Stomach smooth muscle (tissue), 2 donors: ENCODE results near the gene MAPK1.
A peak's percentile ranks its signal among the peaks of the same experiment; 100 is the strongest.
"Not testable (repeated sequence)": the region's sequence is repeated elsewhere in the genome, so short reads cannot be mapped to it uniquely, and the experiment has no call there.

Experiments
- H3K27ac ChIP-seq: one replicate; pipeline ENCODE4 v1.7.0; 2013; ENCODE audit warnings: mild to moderate bottlenecking, low read length, inconsistent platforms
- H3K27me3 ChIP-seq, 2 donors: one replicate each; pipeline ENCODE4 v1.7.0; 2013; ENCODE audit warnings: low read length in 2 of 2; ENCODE audit not compliant: insufficient read depth in 2 of 2, control insufficient read depth in 1 of 2
- H3K36me3 ChIP-seq, 2 donors: one replicate each; pipeline ENCODE4 v1.7.0; 2013; ENCODE audit warnings: low read length in 2 of 2; ENCODE audit not compliant: control insufficient read depth in 2 of 2, insufficient read depth in 2 of 2
- H3K4me1 ChIP-seq: one replicate; pipeline ENCODE4 v1.7.0; 2013; ENCODE audit warnings: low read length; ENCODE audit not compliant: control insufficient read depth, insufficient read depth
- H3K4me3 ChIP-seq, 2 donors: one replicate each; pipeline ENCODE4 v1.7.0; 2013; ENCODE audit warnings: low read length in 2 of 2
- H3K9ac ChIP-seq, 2 donors: one replicate each; pipeline ENCODE4 v1.7.0; 2013; ENCODE audit warnings: low read length in 2 of 2, mild to moderate bottlenecking in 1 of 2
- H3K9me3 ChIP-seq, 2 donors: one replicate each; pipeline ENCODE4 v1.7.0; 2013; ENCODE audit warnings: low read length in 2 of 2; ENCODE audit not compliant: control insufficient read depth in 2 of 2
- donor health status: healthy.
- donor health status: Pancreatic carcinoma.

MAPK1 gene

GRCh38 chr22:21816787-21817496 is 50.5 kb downstream of the MAPK1 start:
- Histone ChIP-seq H3K36me3 (no peaks in the 10 kb centered on the region), H3K9me3 (no peaks in the 10 kb centered on the region), H3K27ac (no peak overlapping the region), H3K4me3 (peak overlapping the region; percentile 26 to 35), H3K9ac (peak overlapping the region in 1 of 2 donors; percentile 18), H3K27me3 (no peaks in the 10 kb centered on the region), H3K4me1 (peaks cover 20% of the 10 kb centered on the region)

GRCh38 chr22:21816472-21816786 is 51.0 kb downstream of the MAPK1 start:
- Histone ChIP-seq H3K36me3 (no peaks in the 10 kb centered on the region), H3K4me3 (no peak overlapping the region), H3K27ac (no peak overlapping the region), H3K9ac (no peak overlapping the region), H3K27me3 (no peaks in the 10 kb centered on the region), H3K4me1 (peaks cover 17% of the 10 kb centered on the region), H3K9me3 (no peaks in the 10 kb centered on the region)

GRCh38 chr22:21815958-21816357 is 51.5 kb downstream of the MAPK1 start:
- Histone ChIP-seq H3K4me1 (peaks cover 17% of the 10 kb centered on the region), H3K36me3 (no peaks in the 10 kb centered on the region), H3K9me3 (no peaks in the 10 kb centered on the region), H3K27ac (no peak overlapping the region), H3K9ac (no peak overlapping the region), H3K27me3 (no peaks in the 10 kb centered on the region), H3K4me3 (no peak overlapping the region)

- H3K27ac ChIP-seq = no peak overlapping the region
Measured at GRCh38 chr22:21815357-21815756, 52.1 kb downstream of the MAPK1 start.

GRCh38 chr22:21811982-21812381 is 55.5 kb downstream of the MAPK1 start:
- no peak overlapping the region for H3K27ac ChIP-seq
- H3K4me3 ChIP-seq = no peak overlapping the region
- no peaks in the 10 kb centered on the region for H3K9me3 ChIP-seq
- no peak overlapping the region for H3K9ac ChIP-seq
- H3K27me3 ChIP-seq = no peaks in the 10 kb centered on the region
- H3K4me1 ChIP-seq = peaks cover 5% of the 10 kb centered on the region
- H3K36me3 ChIP-seq = no peaks in the 10 kb centered on the region

More at GRCh38 chr22:21815357-21815756, 52.1 kb downstream of the MAPK1 start:
- Histone ChIP-seq H3K36me3 (no peaks in the 10 kb centered on the region), H3K4me3 (no peak overlapping the region), H3K9ac (no peak overlapping the region), H3K9me3 (no peaks in the 10 kb centered on the region), H3K27me3 (no peaks in the 10 kb centered on the region), H3K4me1 (peaks cover 17% of the 10 kb centered on the region)

GRCh38 chr22:21807544-21808529 is 59.6 kb downstream of the MAPK1 start:
- H3K4me3 ChIP-seq = no peak overlapping the region
- no peak overlapping the region for H3K9ac ChIP-seq
- H3K27me3 ChIP-seq = no peaks in the 10 kb centered on the region
- H3K4me1 ChIP-seq = no peaks in the 10 kb centered on the region
- H3K9me3 ChIP-seq = no peaks in the 10 kb centered on the region
- no peak overlapping the region for H3K27ac ChIP-seq
- H3K36me3 ChIP-seq = peaks cover 14 to 28% of the 10 kb centered on the region in 2 donors

- not testable (repeated sequence) for H3K9ac ChIP-seq, H3K4me3 ChIP-seq, H3K27ac ChIP-seq, H3K27me3 ChIP-seq, H3K9me3 ChIP-seq, H3K4me1 ChIP-seq
- H3K36me3 ChIP-seq = peaks cover 23 to 44% of the 10 kb centered on the region in 2 donors
Measured at GRCh38 chr22:21805325-21805724, 62.1 kb downstream of the MAPK1 start.

- no peak overlapping the region for H3K4me3 ChIP-seq
- no peaks in the 10 kb centered on the region for H3K4me1 ChIP-seq
- no peaks in the 10 kb centered on the region for H3K9me3 ChIP-seq
- no peaks in the 10 kb centered on the region for H3K27me3 ChIP-seq
- H3K36me3 ChIP-seq = peaks cover 23 to 45% of the 10 kb centered on the region in 2 donors
- no peak overlapping the region for H3K9ac ChIP-seq
- H3K27ac ChIP-seq = no peak overlapping the region
Measured at GRCh38 chr22:21803811-21804249, 63.6 kb downstream of the MAPK1 start.

- Histone ChIP-seq H3K27ac (no peak overlapping the region), H3K4me1 (no peaks in the 10 kb centered on the region), H3K4me3 (no peak overlapping the region), H3K36me3 (peaks cover 27 to 51% of the 10 kb centered on the region in 2 donors), H3K9me3 (no peaks in the 10 kb centered on the region), H3K9ac (no peak overlapping the region), H3K27me3 (no peaks in the 10 kb centered on the region)
Measured at GRCh38 chr22:21802673-21803072, 64.8 kb downstream of the MAPK1 start.

GRCh38 chr22:21802056-21802455 is 65.4 kb downstream of the MAPK1 start:
- no peak overlapping the region for H3K9ac ChIP-seq
- no peaks in the 10 kb centered on the region for H3K27me3 ChIP-seq
- peaks cover 29 to 51% of the 10 kb centered on the region in 2 donors for H3K36me3 ChIP-seq
- no peak overlapping the region for H3K27ac ChIP-seq
- H3K4me3 ChIP-seq = no peak overlapping the region
- H3K4me1 ChIP-seq = no peaks in the 10 kb centered on the region
- H3K9me3 ChIP-seq = no peaks in the 10 kb centered on the region

- not testable (repeated sequence) for H3K9ac ChIP-seq, H3K4me1 ChIP-seq, H3K27me3 ChIP-seq, H3K9me3 ChIP-seq, H3K27ac ChIP-seq, H3K4me3 ChIP-seq
- H3K36me3 ChIP-seq = peaks cover 29 to 50% of the 10 kb centered on the region in 2 donors
Measured at GRCh38 chr22:21801304-21801644, 66.2 kb downstream of the MAPK1 start.
